GM21515 (cell line): Measurements from ENCODE around the gene CAMKK2.
A peak's percentile ranks its signal among the peaks of the same experiment; 100 is the strongest.
"Not testable (repeated sequence)": the region's sequence is repeated elsewhere in the genome, so short reads cannot be mapped to it uniquely, and the experiment has no call there.

Source experiments
- ATAC-seq: cut with Tn5 transposase; IDR thresholded peaks from one replicate; pipeline ENCODE4 v1.9.1; 2021; ENCODE audit not compliant: unreplicated experiment

Gene CAMKK2

DNA sequence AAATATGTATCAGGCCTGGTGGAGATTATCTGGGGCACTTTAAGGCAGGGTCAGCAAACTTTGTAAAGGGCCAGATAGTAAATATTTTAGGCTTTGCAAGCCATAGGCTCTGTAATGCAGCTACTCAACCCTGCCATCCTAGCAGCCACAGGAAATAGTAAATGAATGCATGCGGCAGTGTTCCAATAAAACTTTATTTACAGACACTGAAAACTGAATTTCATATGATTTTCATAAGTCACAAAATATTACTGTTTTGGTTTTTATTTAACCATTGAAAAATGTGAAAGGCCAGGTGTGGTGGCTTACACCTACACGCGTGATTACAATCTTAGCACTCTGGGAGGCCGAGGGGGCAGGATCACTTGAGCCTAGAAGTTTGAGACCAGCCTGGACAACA is 3.2 kb upstream of the CAMKK2 start:
- no peak for ATAC-seq

DNA sequence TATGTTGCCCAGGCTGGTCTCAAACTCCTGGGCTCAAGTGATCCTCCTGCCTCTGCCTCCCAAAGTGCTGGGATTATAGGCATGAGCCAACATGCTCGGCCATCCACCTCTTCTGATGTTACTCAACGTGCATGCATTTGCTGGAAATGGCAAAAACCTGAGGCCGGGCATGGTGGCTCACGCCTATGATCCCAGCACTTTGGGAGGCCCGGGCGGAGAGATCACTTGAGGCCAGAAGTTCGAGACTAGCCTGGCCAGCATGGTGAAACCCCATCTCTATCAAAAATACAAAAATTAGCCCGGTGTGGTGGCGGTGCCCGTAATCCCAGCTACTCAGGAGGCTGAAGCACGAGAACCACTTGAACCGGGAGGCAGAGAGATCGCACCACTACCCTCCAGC is 1.9 kb upstream of the CAMKK2 start:
- not testable (repeated sequence) for ATAC-seq

DNA sequence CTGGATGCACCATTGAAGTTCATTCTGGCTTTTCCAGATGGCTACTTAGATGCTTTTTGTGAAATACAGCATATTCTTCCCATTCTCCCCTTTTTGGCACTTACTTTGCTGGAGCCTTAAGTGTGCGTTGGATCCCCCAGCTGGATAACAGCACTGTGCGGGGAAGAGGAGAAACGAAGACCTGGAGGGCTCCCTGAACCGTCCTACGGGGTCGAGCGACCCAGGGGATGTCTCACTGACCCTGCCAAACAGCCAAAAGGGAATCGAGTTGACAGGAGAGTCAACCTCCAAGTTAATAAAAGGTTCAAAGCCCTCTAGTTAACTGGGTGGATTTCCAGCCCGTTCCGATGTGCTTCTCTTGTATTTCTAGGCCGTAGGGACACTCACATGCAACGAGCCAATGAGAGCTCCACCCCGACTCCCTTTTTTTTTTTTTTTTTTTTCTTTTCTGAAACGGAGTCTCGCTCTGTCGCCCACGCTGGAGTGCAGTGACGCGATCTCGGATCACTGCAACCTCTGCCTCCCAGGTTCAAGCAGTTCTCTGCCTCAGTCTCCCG is 1.0 kb upstream of the CAMKK2 start:
- ATAC-seq, result peak; percentile 9

DNA sequence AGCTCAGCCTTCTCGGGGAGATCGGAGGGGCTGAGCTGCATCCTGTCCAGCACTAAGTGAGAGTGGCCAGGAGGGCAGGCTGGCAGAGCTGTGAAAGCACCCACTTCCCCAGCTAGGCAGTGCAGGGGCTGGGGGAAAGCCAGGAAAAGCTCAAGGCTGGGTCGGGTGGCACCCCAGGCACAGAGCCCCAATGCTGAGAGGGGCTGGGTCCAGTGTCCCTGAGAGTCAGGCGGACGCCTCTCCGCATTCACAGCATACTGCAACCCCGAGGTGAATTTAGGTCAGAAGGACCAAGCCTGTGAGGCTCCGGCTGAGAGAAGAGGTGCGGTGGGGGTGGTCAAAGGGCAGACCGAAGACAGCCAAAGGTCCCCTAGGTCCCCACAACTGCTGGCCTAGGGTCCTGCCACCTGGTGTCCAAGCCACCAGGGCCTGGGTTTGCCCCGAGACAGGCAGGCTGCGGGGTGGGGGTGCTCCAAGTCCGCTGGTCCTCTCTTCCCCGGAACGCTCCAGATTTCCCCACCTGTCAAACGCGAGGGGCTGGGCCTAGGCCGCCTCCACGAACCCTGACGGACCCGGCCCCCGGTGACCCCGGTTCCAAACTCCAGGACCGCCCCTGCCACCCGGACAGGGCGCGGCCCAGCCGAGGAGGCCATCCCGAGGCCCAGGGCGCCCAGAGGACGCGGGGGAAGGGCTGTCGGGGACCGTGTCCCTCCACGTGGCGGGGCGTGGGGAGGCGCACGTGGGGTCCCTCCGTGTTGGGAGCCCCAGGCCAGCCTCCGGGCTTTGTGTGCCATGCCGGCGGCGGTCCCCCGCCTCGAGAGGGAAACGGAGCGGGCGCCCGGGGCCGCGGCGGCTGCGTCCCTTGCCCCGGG is 527 bp downstream of the CAMKK2 start:
- ATAC-seq, result peak; percentile 34

DNA sequence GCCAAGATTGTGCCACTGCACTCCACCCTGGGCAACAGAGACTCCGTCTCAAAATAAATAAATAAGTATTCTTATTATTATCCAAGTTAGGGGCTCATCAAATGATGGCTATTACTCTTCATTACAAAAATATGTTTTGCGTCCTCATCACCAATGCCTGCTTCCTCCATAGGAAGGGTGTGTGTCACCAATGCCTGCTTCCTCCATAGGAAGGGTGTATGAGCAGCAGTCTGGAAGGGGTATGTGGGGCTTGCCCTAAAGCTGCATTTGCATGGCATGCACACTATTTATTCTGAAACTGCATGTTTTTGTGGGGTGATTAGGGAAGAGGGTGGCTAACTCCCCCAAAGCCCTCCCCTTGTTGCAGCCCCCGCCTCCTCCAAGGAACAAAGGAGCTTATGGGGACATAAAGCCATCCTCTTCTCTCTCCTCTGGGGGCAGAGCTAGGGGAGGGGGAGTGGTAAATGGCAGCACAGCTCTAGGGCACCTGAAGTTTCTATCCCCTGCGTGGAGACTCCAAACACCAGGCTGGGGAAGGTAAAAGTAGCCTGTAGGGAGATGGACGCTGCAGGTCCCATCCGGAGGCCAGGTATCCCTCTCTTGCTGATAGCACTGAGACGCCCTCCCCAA is 1.3 kb downstream of the CAMKK2 start:
- ATAC-seq, result no peak

DNA sequence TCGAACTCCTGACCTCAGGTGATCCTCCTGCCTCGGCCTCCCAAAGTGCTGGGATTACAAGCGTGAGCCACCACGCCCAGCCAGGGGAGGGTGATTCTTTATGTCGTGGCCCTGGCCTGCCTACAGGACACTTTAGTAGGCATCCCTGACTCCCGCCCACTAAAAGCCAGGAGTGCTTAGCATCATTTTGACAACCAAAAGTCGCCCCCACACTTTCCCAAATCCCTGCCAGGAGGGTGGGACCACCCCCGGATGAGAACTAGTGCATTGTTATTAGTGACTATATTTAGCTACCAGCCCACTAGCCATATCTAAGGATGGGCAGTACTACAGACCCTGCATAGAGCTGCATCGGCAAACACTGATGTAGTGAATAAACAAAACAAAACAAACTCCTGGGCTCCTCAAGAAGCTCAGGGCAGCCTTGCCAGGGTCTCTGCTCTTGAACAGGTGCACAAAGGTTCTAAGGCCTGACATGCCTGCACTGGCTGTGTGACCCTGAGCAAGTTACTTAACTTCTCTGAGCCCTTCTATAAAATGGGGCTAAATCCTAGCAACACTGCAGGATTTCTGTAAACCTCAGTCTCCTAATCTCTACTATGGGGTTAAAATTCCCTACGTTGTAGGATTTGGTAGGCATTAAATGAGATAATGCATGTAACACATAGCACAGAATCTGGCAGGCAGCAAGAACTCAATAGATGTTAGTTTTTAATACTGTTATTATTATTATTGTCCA is 2.2 kb downstream of the CAMKK2 start:
- ATAC-seq, result no peak

DNA sequence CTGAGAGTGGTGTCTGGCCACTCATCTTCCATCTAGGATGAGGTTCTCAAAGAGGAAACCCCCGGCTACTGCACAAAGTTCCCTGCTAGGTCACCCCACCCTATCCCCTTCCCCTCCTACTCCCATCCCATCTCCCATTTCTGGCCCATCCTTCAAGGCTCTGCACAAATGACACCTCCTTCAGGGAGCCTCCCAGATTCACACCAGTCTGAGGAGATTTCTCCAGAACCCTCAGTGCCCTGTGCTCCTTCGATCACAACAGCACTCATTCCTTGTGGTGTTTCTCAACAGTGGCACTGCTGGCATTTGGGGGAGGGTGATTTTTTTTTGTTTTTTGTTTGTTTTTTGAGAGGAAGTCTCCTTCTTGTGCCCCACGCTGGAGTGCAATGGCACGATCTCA is 2.9 kb downstream of the CAMKK2 start:
- ATAC-seq, result no peak

DNA sequence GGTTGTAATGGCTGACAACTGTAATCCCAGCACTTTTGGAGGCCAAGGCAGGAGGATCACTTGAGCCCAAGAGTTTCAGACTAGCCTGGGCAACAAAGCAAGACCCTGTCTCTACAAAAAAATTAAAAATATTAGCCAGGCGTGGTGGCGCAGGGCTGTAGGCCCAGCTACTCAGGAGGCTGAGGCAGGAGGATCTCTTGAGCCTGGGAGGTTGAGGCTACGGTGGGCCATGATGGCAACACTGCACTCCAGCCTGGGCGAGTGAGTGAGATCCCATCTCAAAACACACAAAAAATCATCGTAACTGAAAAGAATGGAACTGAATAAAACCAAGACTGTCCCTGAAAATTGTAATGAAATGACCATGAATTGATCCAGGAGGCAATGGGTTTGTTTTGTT is 6.1 kb downstream of the CAMKK2 start:
- no peak for ATAC-seq

DNA sequence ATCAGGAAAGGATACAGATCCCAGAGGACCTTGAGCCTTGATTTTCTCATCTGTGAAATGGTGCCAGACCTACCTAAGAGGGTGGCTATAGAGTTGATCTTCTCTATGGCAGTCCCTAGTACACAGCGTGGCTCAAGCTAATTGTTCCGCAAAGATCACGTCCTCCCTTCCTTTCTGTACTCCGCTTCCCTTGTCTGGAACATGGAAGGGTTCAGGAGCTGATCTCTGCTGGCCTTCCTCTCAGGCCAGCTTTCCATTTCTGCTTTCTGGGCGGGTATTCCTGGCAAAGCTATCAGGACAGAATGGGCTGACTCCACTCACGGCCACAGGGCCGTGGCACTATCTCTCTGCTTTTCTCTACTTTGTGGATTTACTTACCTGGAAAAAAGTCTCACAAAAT is 6.5 kb downstream of the CAMKK2 start:
- ATAC-seq, result no peak

DNA sequence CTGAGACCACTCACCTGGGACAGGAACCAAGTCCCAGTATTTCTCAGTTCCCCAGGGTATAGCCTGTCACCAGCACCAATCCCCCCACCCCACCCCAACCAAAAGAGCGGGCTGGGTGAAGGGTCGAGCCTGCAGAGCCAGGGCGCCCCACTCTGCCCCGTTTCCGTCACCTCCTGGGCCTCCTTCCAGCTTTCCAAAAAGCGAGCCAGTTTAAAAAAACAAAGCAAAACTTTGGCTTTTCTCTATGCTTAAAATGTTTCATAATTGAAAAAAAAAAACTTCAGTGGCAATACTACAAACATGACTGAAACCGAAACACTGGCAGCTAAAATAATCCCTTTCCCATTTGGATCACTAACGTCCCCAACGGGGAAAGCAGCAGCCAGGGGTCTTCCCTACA is 7.5 kb downstream of the CAMKK2 start:
- ATAC-seq, result no peak

DNA sequence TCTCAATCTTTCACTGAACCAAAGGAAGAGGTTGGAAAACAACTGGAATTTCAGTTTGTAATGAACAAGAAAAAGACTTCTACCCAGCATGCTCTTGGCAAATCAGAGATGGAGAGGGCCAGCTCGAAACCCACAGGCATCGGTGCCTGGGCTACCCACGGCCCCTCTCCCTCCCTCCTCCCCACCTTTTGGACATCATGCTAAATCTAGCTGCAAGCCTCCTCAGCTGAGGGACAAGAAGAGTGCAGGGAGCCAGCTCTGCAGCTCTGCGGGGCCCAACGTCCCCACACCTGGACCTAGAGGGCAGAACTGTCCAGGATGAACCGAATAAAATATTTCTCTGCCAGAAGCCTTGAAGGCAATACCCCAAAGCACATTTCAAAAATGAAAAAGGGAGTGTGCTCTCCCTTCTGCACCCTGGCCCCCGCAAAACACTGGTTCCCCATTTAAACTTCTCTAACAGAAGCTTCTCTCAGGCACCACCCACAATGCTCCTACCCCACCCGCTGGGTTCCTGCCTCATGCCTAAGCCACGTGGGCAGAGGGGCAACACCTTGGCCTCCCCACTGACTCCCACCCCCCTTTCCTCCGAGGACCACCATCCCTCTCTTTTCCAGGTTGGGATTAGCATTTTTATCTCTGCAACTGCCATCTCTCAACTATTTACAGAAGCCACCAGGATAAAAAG is 8.2 kb downstream of the CAMKK2 start:
- ATAC-seq, result no peak

DNA sequence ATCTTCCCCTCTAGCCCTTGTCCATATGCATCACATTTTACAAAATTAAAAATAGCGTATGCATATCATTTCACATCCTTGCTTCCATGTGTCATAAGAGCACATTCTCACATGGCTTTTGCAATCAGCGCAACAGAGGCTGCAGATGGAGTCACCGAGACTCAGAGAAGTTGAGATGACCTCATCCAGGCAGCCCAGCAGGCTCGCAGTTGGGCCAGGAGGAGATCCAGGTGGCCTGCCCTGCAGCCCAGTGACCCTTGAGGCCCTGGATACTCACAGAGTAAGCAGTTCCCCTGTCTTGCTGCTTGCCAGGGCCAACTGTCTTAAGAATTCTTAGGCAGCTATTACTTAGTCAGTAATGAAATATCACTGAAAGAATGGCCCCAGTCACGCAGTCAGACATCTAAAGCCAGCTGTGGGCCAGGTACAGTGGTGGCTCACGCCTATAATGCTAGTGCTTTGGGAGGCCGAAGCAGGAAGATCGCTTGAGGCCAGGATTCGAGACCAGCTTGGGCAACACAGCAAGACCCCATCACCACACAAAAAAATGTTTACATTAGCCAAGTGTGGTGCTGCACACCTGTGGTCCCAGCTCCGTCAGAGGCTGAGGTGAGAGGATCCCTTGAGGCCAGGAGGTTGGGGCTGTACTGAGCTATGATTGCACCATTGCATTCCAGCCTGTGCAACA is 9.1 kb downstream of the CAMKK2 start:
- ATAC-seq, result no peak

DNA sequence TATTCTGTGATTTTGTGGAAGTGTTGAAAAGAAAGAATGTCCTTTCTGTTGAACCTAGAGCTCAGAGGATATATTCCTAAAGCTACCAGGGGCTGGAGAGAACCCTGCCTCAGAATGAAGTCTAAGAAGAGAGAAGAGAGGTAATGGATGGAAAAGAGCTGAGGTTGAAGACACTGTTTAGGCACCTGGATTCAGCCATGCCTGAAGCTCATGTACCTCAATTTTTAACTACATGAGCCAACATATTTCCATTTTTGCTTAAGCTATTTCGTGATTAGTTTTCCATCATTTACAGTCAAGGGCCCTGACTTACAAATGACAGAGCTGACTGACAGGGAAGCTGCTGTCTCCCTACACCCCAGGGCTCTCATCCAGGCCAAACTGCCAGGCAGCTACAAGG is 10.7 kb downstream of the CAMKK2 start:
- no peak for ATAC-seq

DNA sequence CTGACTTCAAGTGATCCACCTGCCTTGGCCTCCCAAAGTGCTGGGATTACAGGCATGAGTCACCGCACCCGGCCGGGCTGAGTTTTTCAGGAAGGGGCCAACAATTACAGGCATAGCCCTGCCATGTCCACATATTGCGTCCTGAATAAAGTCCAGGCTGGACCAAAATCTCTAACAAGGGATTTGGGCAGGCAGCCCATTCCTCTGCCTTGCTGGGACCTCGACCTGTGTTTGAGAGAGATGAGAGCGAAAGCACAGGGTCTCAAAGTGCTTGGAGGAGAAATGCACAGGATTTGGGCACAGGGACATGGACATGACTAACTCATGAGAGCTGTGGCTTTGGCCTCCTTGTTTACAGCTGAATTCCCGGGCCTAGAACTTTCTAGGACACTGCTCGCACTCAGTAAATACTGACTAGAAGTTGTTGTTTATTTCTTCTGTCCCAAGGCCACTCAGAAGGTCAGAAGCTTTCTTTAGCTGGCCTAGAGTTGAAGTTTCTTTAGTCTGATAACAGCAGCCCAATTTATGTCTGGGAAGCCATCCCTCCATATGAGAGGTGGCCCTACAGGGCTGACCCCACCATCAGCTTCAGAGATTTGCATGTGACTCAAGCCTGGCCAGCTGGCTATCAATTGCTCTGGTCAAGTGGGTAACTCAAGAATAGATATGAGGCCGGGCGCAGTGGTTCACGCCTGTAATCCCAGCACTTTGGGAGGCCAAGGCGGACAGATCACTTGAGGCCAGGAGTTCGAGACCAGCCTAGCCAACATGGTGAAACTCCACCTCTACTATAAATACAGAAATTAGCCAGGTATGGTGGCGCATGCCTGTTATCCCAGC is 11.7 kb downstream of the CAMKK2 start:
- ATAC-seq, result no peak

DNA sequence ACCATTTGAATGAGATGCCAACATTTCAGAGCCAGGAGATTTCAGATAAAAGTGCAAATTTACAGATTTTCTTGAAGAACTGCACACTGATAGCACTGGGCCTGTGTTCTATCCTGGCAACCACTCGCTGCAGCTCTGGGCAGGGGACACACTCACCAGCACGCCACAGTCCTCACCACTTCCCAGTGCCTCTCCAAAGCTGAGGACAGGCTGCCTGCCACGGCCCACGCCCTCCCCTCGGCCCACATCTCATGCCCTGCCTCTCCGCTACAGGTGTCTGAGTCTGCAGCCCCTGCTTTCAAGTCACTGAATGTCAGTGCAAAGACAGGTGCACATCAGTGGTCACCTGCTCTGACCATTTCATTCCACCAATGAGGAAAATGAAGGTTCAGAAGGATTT is 12.7 kb downstream of the CAMKK2 start:
- ATAC-seq, result no peak

DNA sequence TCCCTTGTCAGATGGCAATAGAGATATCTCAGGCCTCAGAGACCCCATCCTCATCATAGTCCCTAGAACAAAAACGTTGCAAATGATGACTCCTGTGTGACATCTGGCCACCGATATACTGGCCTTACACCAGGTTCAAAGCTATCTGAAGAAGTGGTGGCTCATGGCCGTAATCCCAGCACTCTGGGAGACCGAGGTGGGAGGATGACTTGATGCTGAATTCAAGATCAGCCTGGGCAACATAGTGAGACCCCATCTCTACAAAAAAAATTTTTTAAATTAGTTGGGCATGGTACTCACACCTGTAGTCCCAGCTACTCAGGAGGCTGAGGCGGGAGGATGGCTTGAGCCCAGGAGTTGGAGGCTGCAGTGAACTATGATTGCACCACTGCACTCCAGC is 13.1 kb downstream of the CAMKK2 start:
- no peak for ATAC-seq

DNA sequence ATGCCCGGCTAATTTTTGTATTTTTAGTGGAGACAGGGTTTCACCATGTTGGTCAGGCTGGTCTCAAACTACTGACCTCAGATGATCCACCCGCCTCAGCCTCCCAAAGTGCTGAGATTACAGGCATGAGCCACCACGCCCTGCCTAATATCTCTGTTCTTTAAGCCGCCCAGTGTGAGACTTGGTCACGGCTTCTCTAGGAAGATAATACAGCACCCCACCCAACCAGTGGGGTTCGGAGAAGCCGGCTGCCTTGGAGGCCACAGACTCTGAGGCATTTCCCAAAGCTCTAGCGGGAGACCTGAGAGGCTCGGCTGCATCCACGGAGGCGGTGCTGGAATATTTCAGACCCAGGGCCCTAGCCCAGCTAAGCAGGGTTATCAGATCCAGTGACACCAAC is 13.6 kb downstream of the CAMKK2 start:
- not testable (repeated sequence) for ATAC-seq

DNA sequence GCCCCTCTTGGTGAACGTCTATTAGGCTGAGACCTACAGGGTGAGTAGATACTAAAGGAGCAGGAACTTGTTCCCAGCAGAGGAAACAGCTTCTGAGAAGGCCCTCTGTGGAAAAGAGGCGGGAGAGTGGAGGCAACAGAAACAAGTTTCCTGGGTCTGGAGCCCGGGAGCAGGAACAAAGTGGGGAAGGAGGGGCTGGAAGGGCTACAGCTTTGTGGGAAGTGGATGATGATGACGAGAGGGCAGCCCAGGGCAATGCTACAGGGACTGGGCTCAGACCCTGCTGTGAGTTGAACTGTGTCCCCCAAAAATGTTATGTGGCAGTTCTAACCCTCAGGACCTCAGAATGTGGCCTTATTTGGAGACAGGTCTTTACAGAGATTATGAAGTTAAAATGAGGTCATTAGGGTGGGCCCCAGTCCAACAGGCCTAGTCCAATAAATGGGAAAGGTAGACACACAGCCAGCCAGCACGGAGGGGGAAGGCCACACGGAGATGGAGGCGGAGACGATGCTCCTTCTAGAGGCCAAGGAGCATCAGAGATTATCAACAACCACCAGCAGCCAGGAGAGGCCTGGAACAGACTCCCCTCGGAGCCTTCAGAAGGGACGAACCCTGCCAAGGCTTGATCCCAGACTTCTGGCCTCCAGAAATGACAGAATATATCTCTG is 14.3 kb downstream of the CAMKK2 start:
- no peak for ATAC-seq

DNA sequence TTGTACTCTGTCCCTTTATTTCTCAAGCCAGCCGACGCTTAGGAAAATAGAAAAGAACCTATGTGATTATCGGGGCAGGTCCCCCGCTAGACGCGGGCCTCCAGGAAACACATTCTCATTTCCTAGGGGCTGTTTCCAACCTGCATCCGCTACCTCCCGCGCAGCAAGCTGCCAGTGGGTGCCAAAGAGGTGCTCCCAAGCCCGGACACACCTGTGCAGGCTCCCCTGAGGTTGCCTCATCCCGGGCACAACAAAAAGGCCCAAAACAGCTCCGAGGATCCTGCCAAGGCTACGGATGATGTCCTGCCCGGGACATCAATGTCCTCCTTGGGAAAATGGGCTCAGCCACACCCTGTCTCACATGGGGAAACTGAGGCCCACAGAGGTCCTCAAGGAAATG is 15.4 kb downstream of the CAMKK2 start:
- ATAC-seq, result not testable (repeated sequence)
